HL-60 (cell line): ENCODE measurements around the gene ATP1B3.

ENCODE experiments used
- DNase-seq, 2 experiments: peaks; one replicate each; pipeline ENCODE4 v3.0.0-alpha.2; 2010 to 2020; ENCODE audit warnings: low read depth in 1 of 2, low spot score in 1 of 2
- H3K27ac ChIP-seq: fragments of 250-450 bp; sonication (Bioruptor Pico); replicated peaks from 2 replicates; pipeline ENCODE4 v1.5.1; 2020; ENCODE audit warnings: mild to moderate bottlenecking, moderate library complexity
- H3K27me3 ChIP-seq: fragments of 250-450 bp; sonication (Bioruptor Pico); 2 replicates; pipeline ENCODE4 v1.5.1; 2021; ENCODE audit warnings: mild to moderate bottlenecking, moderate library complexity; ENCODE audit not compliant: insufficient read depth, poor library complexity, severe bottlenecking
- H3K4me3 ChIP-seq: replicated peaks from 2 replicates; pipeline ENCODE4 v1.5.1; 2011; ENCODE audit warnings: mild to moderate bottlenecking, control low read depth, low read length; ENCODE audit not compliant: insufficient read depth
- CTCF ChIP-seq: IDR thresholded peaks from one replicate; pipeline ENCODE4 v1.5.1; 2011; ENCODE audit warnings: low read length, control low read depth, inconsistent platforms; ENCODE audit not compliant: insufficient read depth
- GABPA ChIP-seq: IDR thresholded peaks from 2 replicates; pipeline ENCODE4 v1.6.1; 2012; ENCODE audit warnings: low read depth
- POLR2AphosphoS5 ChIP-seq: IDR thresholded peaks from 2 replicates; pipeline ENCODE4 v1.6.1; 2012; ENCODE audit warnings: low read depth
- REST ChIP-seq: IDR thresholded peaks from 2 replicates; pipeline ENCODE4 v1.6.1; 2012; ENCODE audit warnings: low read depth; ENCODE audit not compliant: insufficient replicate concordance
- SPI1 ChIP-seq: IDR thresholded peaks from 2 replicates; pipeline ENCODE4 v1.6.1; 2012; ENCODE audit warnings: low read depth, mild to moderate bottlenecking, borderline replicate concordance

ATP1B3 gene

GRCh38 chr3:141941093-141941492 is 64.7 kb downstream of the ATP1B3 start:
- Histone ChIP-seq H3K4me3 (no peak overlapping the region), H3K27me3 (no peaks in the 10 kb centered on the region), H3K27ac (no peak overlapping the region)
- DNase-seq = no peak
- peak; percentile 48; the same call in 1 of the 2 replicates for TF ChIP-seq SPI1
- TF ChIP-seq REST = no peak
- TF ChIP-seq CTCF = no peak

GRCh38 chr3:141942006-141942405 is 65.6 kb downstream of the ATP1B3 start:
- DNase-seq = no peak
- H3K27me3 ChIP-seq = no peaks in the 10 kb centered on the region
- H3K27ac ChIP-seq = no peak overlapping the region
- TF ChIP-seq CTCF (no peak), REST (no peak), SPI1 (no peak), POLR2AphosphoS5 (no peak)
- H3K4me3 ChIP-seq = no peak overlapping the region

- DNase-seq = no peak
- H3K27me3 ChIP-seq = no peaks in the 10 kb centered on the region
- H3K27ac ChIP-seq = no peak overlapping the region
- no peak for TF ChIP-seq GABPA
- TF ChIP-seq CTCF = no peak
- peak; percentile 48; the same call in 1 of the 2 replicates for TF ChIP-seq POLR2AphosphoS5
- no peak for TF ChIP-seq REST
- H3K4me3 ChIP-seq = no peak overlapping the region
Measured at GRCh38 chr3:141945726-141946485, 69.5 kb downstream of the ATP1B3 start.
